GM18861 (cell line): ENCODE results near the gene TMEM43.
A peak's percentile ranks its signal among the peaks of the same experiment; 100 is the strongest.

Source experiments
- ATAC-seq: cut with Tn5 transposase; IDR thresholded peaks from one replicate; pipeline ENCODE4 v1.9.1; 2021; ENCODE audit not compliant: unreplicated experiment

TMEM43 gene

DNA sequence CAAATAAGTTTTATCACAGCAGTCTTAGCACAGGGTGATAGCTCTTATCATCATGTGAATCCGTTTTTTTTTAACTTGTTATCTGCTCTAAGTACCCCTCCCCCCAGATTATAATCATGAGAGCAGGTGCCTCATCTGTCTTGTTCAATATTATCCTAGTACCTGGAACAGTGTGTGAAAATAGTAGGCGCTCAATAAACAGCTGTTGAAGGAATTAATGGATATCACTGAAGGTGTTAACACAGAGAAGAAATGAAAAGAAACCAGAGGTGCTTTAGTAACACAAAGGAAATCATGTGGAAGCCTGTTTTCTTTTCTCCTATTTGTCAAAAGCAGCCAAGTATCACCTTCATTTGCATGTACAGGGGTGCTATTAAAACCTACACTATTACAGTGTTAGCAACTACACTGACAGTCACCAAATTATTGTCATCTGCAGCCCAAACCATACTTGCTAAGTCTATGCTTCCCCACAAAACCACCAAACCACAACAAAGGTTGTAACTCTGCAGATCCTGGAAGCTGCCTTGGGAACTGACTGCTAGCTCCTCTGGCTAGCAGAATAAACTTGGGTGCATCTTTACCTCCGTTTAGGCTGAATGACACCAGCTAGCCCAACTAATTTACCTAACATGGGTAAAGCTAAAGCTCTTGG is 50.7 kb downstream of the TMEM43 start:
- no peak for ATAC-seq

DNA sequence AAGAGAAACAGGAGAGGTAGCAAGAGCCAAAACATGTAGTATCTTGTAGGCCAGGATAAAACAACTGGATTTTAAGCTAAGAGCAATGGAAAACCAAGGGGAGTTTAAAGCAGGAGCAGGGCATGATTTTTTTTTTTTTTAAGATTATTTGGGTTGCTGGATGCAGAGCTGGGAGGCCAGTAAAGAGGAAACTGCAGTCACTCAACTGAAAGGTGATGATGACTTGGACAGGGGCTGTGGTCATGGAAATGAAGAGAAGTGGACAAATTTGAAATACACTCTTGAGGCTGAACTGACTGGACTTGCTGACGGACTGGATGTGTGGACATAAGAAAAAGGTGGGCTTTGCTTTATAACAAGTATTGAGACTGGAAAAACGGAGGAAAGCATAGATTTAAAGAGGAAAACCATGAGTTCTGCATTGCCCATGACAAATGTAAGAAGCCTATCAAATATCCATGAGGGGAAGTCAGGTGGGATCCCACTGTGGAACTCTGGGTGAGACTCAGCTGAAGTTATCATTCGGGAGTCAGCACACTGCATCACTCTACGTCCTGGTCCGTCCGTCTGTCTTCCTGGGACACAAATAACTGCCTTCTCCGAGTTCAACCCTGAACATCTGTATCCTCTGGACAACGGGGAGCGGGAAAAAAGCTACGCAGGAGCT is 52.9 kb downstream of the TMEM43 start:
- peak; percentile 1 for ATAC-seq

DNA sequence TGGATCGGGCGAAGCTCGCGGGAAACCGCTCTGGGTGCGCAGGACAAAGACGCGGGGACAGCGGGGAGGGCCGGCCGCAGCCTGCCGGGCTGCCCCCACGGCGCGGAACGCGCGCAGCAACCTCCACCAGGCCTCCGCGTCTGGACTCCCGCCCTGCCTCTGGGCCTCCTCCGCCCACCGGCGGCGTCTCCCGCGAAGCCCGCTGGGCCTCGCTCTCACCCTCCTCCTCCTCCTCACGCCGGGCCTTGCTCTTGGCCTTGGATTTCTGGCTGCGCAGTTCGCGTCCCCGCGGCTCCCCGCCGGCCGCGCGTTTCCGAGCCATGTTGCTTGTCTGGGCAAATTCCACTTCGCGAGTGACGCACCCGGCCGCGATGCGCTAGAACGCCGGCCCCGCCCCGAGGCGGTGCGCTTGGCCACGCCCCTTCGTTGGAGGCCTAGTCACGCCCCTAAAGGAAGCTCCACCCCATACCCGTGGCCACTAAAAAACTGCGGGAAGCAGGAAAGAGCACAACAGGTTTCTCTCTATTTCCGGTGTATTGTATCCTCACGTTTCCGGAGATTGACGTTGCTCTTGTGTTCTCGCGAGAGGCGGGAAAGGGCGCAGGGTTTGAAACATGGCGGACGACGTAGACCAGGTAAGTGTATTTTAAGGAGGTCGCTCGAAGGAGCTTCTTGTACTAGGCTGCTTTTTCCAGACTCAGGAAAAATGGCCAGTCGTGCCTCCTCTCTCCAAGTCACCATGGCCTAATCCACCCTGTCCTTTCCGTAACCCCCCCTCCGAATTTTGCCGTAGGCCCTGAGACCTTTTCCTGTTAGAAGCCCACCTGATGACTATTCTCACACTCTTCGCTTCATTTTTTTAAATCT is 53.6 kb downstream of the TMEM43 start, which contains the start of the genes LSM3 and XPC:
Gene LSM3 (plus strand): TSS at position 571 of the 867 bp plus-strand sequence. CDS start 44 bp downstream, at position 615.
Gene XPC (minus strand): TSS at position 355 of the 867 bp plus-strand sequence. CDS start 33 bp downstream, at position 322.
- ATAC-seq, result peak; percentile 92

DNA sequence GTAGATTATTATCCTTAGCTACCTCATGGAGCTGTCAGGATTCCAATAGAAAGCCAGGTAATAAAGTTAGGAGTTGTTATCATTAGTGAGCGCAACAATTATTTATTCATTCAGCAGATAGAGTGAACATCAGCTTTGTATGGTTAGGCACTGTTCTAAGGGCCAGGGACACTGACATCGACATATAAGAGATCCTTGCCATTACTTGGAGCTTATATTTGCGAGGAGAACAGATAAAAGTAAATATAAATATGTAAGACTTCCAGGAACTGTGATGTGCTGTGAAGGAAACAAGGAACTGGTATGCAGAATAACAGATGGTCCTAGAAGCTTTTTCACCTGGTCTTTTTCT is 54.2 kb downstream of the TMEM43 start:
- no peak for ATAC-seq

DNA sequence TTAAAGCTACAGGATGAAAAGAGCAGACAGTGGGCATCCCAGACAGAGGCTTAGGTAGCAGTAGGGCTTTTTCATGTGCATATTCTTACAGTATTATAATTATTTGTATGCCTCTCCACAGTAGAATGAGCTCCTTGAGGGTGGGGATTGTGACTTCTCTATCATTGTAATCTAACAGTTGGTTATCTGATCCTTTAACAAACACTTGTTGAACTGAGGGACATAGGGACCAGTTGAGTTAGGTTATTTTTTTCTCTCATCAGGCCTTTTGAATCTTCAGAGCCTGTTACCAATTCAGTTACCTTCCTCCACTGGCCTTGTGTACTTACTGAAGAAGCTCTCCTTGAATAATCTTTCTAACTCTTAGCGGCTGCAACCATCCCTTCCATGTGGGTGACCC is 54.9 kb downstream of the TMEM43 start:
- ATAC-seq, result no peak

DNA sequence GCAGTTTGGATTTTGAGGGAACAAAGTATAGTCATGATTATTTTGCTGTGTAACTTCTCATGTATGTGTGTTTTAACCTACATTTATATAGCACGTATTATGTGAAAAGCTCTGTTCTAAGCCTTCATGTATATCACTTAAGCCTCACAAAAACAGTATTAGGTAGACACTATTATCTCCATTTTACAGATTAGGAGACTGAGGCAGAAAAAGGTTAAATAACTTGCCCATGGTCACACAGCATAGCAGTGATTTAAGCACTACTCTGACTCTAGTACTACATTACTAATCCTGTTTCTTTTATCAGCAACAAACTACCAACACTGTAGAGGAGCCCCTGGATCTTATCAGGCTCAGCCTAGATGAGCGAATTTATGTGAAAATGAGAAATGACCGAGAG is 56.4 kb downstream of the TMEM43 start:
- ATAC-seq, result no peak

DNA sequence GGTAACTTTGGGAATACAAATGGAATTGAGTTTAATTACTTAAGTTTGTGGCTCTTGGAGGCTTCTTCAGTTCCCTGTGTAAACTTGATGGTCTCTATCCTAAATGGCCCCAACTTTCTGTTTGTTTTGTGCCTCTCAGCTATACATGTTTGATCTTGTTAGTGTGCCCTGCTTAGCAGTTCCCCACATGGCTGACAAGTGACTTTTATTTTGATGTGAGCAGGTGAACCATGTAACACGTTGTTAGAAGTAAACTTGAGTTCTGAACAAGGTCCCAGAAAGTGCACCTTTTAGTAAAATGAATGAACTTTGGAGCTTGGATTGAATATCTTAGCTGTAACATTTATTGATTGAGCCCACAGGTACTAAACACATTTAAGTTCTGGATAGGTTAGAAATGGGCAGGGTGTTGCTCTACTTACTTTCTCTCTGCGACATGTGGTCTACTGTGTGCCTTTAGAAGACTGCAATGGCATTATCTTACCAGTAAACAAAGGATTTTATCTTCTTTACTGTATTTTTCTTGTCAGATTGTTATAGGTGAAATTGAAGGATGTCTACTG is 58.2 kb downstream of the TMEM43 start:
- no peak for ATAC-seq

DNA sequence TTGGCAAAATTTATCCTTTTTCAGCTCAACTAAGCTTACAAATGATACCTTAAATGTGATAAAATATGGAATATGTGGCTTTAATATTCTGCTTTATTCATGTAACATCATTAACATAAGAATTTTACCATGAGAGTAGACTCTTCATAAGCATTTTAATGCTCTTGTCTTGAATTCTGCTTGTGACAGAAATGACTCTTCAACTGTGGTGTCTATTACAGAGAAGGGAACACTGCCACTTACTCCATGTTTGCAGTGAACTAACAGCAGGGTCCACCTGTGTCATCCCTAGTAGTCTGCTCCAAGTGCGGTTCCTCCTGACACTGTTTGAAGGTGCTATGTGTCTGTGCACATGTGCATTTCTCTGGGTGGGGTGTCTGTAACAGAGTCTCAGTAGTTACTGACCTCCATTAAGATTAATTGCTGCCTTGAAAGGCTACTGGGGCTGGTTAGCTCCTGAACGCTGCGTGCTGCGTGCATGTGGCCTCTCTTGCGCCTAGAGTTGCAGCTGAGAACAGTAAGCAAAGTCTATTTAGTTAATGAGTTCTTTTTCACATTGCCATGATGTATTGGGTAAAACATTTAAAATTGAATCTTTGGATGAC is 62.1 kb downstream of the TMEM43 start:
- no peak for ATAC-seq

DNA sequence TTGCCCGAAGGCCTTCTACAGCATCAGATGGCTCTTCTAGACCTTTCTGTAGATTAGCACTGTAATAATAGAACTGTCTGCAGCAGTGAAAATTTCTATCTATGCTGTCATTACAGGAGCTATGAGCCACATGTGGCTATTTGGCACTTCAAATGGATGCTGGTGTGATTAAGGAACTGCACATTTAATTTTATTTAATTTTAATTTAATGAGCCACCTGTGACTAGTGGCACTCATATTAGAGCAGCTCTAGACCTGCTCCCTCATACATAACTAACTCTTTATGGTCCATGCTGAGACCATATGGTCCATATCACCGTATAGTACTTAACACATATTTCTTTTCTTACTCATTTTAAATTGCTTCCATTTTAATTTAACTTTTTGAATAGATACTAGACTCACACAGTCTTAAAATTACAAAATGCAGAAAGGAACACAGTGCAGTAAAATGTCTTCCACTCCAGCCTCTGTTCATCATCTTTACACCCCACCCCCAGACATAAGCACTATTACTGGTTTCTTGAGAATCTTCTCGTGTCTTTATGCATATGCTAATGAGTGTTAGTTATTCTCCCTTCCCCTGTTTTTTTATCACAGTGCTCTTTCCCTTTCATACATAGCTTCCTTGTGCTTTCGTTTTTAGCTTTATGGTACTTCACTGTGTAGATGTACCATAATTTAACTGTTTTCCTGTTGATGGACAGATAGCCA is 63.3 kb downstream of the TMEM43 start:
- no peak for ATAC-seq
